ENCODE measurements around the gene FOXJ2. TPM values are rescaled to one million over a fixed set of nuclear protein-coding genes. Genes with fewer than 3 reads are reported as not detected.

Gene FOXJ2
- total and polyA plus RNA-seq, 2 of the 4 experiments (the other 2 are of a cell fraction): 3.0 to 8.4 TPM

- peak; percentile 62 for DNase-seq
- CTCF ChIA-PET: interaction anchor here (1.4 to 2.9 kb wide), 2 partner anchors 32 to 155 kb away, joined by 3 to 30 read pairs; no protein-coding TSS in a partner anchor
- no peak overlapping the region for H3K23ac ChIP-seq (ENCODE audit: low read depth, low read length)
Observed at GRCh38 chr12:8077207-8077606, 44.7 kb downstream of the FOXJ2 start.

More at GRCh38 chr12:8077207-8077606, 44.7 kb downstream of the FOXJ2 start:
- Histone ChIP-seq H3K4me1 (ENCODE audit: control insufficient read depth, insufficient read depth, low read length) (peaks cover 4% of the 10 kb centered on the region), H3K27ac (ENCODE audit: insufficient read depth, low read length) (no peak overlapping the region), H3K56ac (ENCODE audit: extremely low read depth, insufficient read depth, low read length) (no peak overlapping the region), H2BK20ac (ENCODE audit: low read depth, low read length) (no peak overlapping the region), H3K9ac (ENCODE audit: low read depth, low read length) (no peak overlapping the region), H3K4ac (ENCODE audit: low read depth, low read length) (no peak overlapping the region), H2AK9ac (replicated peaks; ENCODE audit: low read depth, low read length, poor library complexity) (no peak overlapping the region), H4K5ac (ENCODE audit: low read depth, low read length) (no peak overlapping the region), H2BK15ac (ENCODE audit: low read depth, low read length) (no peak overlapping the region), H3K79me1 (ENCODE audit: low read depth in 1 of 2, low read length in 2 of 2) (peaks cover 4 to 10% of the 10 kb centered on the region in 2 experiments; a peak in 3 of 4 replicates), H3K27me3 (ENCODE audit: control insufficient read depth, insufficient read depth, low read length) (no peaks in the 10 kb centered on the region), H3K4me3 (ENCODE audit: insufficient read depth, low read depth, low read length) (no peak overlapping the region), H3K9me1 (ENCODE audit: insufficient read depth, low read length) (no peaks in the 10 kb centered on the region; the same call in 1 of the 2 replicates), H2BK120ac (ENCODE audit: low read depth, low read length) (no peak overlapping the region), H3K9me3 (ENCODE audit: control insufficient read depth, insufficient read depth, low read length) (no peaks in the 10 kb centered on the region), H3K14ac (replicated peaks; ENCODE audit: low read depth, low read length) (no peak overlapping the region), H4K91ac (ENCODE audit: insufficient read depth, low read depth, low read length) (no peak overlapping the region), H3K18ac (ENCODE audit: low read depth, low read length) (no peak overlapping the region), H4K20me1 (ENCODE audit: insufficient read depth, low read length) (no peaks in the 10 kb centered on the region), H3K36me3 (ENCODE audit: control insufficient read depth, insufficient read depth, low read length) (no peaks in the 10 kb centered on the region), H3K4me2 (ENCODE audit: low read depth, low read length) (no peak overlapping the region), H2BK5ac (ENCODE audit: low read depth, low read length, poor library complexity, severe bottlenecking) (no peak overlapping the region), H2AFZ (replicated peaks; ENCODE audit: low read length, poor library complexity) (no peak overlapping the region), H4K8ac (ENCODE audit: low read depth in 2 of 2, low read length in 2 of 2) (no peak overlapping the region), H2AK5ac (ENCODE audit: low read depth, low read length) (no peak overlapping the region)
- no TSS peak for BruUV-seq (replicated peaks)
- no CpG with 5 or more reads among the region's 4 CpGs for WGBS, 2 experiments (ENCODE audit: extremely low coverage in 2 of 2, insufficient read length in 1 of 2)
- POLR2A ChIA-PET (ENCODE audit: unreplicated experiment): no interaction called here
- dilution Hi-C loops (cut with HindIII; ENCODE audit: low sequenced_read_pairs, unreplicated experiment) (no loop called here), intact Hi-C loops (cut with micrococcal nuclease) (loop anchor here (5.0 kb wide), 1 partner anchor 215 kb away; no protein-coding TSS in a partner anchor), in situ Hi-C loops (cut with MboI; ENCODE audit: low sequenced_read_pairs) (loop anchor here (5.0 kb wide), 1 partner anchor 35 kb away; no protein-coding TSS in a partner anchor)
- TF ChIP-seq FOS (IDR thresholded peaks at IDR 0.05; ENCODE audit: low read depth, low read length): 0 out of 2 replicates have a peak, but pooled peaks have one; percentile 13
- TF ChIP-seq NFE2L2 (IDR thresholded peaks at IDR 0.05; ENCODE audit: low read depth, low read length): peak; percentile 26; the same call in 1 of the 2 replicates
- TF ChIP-seq ELK1 (IDR thresholded peaks at IDR 0.05; ENCODE audit: borderline replicate concordance, low read depth, low read length): no peak
- no peak for TF ChIP-seq CTCF (conservative IDR thresholded peaks at IDR 0.05; ENCODE audit: low read depth, low read length)
- no peak for ATAC-seq (ENCODE audit: low read depth)

All from IMR-90 (cell line).